ENCODE data around the gene COX14.
"Not testable (repeated sequence)": the region's sequence is repeated elsewhere in the genome, so short reads cannot be mapped to it uniquely, and the experiment has no call there.

COX14 gene

GRCh38 chr12:50074936-50075807 is 36.9 kb upstream of the COX14 start:
- Histone ChIP-seq H3K9ac (ENCODE audit: low read depth, low read length) (no peak overlapping the region), H3K9me3 (ENCODE audit: control insufficient read depth, insufficient read depth, low read length) (no peaks in the 10 kb centered on the region), H3K27ac (ENCODE audit: low read depth, low read length) (no peak overlapping the region), H3K27me3 (ENCODE audit: control insufficient read depth, insufficient read depth, low read length) (peaks cover 2% of the 10 kb centered on the region; the same call in 1 of the 2 replicates), H3K4me1 (ENCODE audit: control insufficient read depth, insufficient read depth, low read length) (no peaks in the 10 kb centered on the region), H3K36me3 (ENCODE audit: control insufficient read depth, insufficient read depth, low read length) (no peaks in the 10 kb centered on the region), H3K4me3 (ENCODE audit: low read depth, low read length) (no peak overlapping the region)

DNA sequence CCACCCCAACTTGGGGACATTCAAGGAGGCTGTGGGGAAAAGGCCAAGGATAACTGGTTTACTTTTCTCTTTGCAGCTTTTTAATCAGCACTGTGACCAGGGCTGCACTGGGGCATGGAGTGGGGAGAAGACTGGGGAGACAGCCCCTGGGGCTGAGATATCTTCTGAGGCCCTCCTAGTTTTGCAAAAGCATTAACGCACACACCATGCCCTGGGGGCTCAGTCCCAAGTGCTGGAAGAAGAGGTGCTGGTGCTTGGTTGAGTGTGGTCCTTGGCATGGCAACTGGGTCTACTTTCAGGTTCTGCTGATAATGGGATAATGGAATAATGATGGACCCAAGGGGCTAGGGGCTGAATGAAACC is 36.2 kb upstream of the COX14 start:
- Histone ChIP-seq H3K9me3 (ENCODE audit: control insufficient read depth, insufficient read depth, low read length) (no peaks in the 10 kb centered on the region), H3K27ac (ENCODE audit: low read depth, low read length) (no peak overlapping the region), H3K36me3 (ENCODE audit: control insufficient read depth, insufficient read depth, low read length) (no peaks in the 10 kb centered on the region), H3K4me3 (ENCODE audit: low read depth, low read length) (no peak overlapping the region), H3K27me3 (ENCODE audit: control insufficient read depth, insufficient read depth, low read length) (peaks cover 9% of the 10 kb centered on the region), H3K9ac (ENCODE audit: low read depth, low read length) (no peak overlapping the region), H3K4me1 (ENCODE audit: control insufficient read depth, insufficient read depth, low read length) (no peaks in the 10 kb centered on the region)

- Histone ChIP-seq H3K4me1 (ENCODE audit: control insufficient read depth, insufficient read depth, low read length) (no peaks in the 10 kb centered on the region), H3K27ac (ENCODE audit: low read depth, low read length) (no peak overlapping the region), H3K36me3 (ENCODE audit: control insufficient read depth, insufficient read depth, low read length) (no peaks in the 10 kb centered on the region), H3K9ac (ENCODE audit: low read depth, low read length) (no peak overlapping the region), H3K9me3 (ENCODE audit: control insufficient read depth, insufficient read depth, low read length) (no peaks in the 10 kb centered on the region), H3K4me3 (ENCODE audit: low read depth, low read length) (no peak overlapping the region), H3K27me3 (ENCODE audit: control insufficient read depth, insufficient read depth, low read length) (peaks cover 17% of the 10 kb centered on the region)
These were observed 34.9 kb upstream of the COX14 start for GRCh38 chr12:50077099-50077498.

DNA sequence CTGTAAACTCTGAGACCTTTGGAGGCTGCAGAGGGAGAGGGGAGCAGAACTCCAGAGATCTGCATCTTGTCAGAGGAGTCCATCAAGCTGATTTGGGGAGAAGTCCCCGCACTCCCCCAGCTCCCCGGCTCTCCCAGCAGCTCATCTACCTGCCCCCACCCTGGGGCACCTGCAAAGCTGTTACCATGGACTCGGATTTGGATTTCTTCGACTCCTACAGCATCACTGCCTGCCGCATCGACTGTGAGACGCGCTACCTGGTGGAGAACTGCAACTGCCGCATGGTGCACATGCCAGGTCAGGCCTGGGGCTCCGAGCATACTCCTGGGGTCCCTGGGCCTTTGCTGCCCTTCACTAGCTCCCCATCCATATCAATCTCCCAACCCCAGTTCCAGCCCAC is 33.8 kb upstream of the COX14 start:
- H3K4me1 ChIP-seq (ENCODE audit: control insufficient read depth, insufficient read depth, low read length), result no peaks in the 10 kb centered on the region
- H3K27me3 ChIP-seq (ENCODE audit: control insufficient read depth, insufficient read depth, low read length), result peaks cover 17% of the 10 kb centered on the region
- no peak overlapping the region for H3K4me3 ChIP-seq (ENCODE audit: low read depth, low read length)
- H3K27ac ChIP-seq (ENCODE audit: low read depth, low read length), result no peak overlapping the region
- no peaks in the 10 kb centered on the region for H3K36me3 ChIP-seq (ENCODE audit: control insufficient read depth, insufficient read depth, low read length)
- H3K9me3 ChIP-seq (ENCODE audit: control insufficient read depth, insufficient read depth, low read length), result no peaks in the 10 kb centered on the region
- H3K9ac ChIP-seq (ENCODE audit: low read depth, low read length), result no peak overlapping the region

GRCh38 chr12:50079771-50080170 is 32.3 kb upstream of the COX14 start:
- H3K4me1 ChIP-seq (ENCODE audit: control insufficient read depth, insufficient read depth, low read length), result no peaks in the 10 kb centered on the region
- no peaks in the 10 kb centered on the region for H3K36me3 ChIP-seq (ENCODE audit: control insufficient read depth, insufficient read depth, low read length)
- H3K9me3 ChIP-seq (ENCODE audit: control insufficient read depth, insufficient read depth, low read length), result no peaks in the 10 kb centered on the region
- no peak overlapping the region for H3K4me3 ChIP-seq (ENCODE audit: low read depth, low read length)
- H3K27me3 ChIP-seq (ENCODE audit: control insufficient read depth, insufficient read depth, low read length), result peaks cover 17% of the 10 kb centered on the region
- H3K27ac ChIP-seq (ENCODE audit: low read depth, low read length), result no peak overlapping the region
- no peak overlapping the region for H3K9ac ChIP-seq (ENCODE audit: low read depth, low read length)

GRCh38 chr12:50081096-50081808 is 30.8 kb upstream of the COX14 start:
- H3K9ac ChIP-seq (ENCODE audit: low read depth, low read length), result no peak overlapping the region
- peaks cover 17% of the 10 kb centered on the region for H3K27me3 ChIP-seq (ENCODE audit: control insufficient read depth, insufficient read depth, low read length)
- H3K4me3 ChIP-seq (ENCODE audit: low read depth, low read length), result no peak overlapping the region
- H3K4me1 ChIP-seq (ENCODE audit: control insufficient read depth, insufficient read depth, low read length), result no peaks in the 10 kb centered on the region
- no peak overlapping the region for H3K27ac ChIP-seq (ENCODE audit: low read depth, low read length)
- no peaks in the 10 kb centered on the region for H3K9me3 ChIP-seq (ENCODE audit: control insufficient read depth, insufficient read depth, low read length)
- 0 out of 2 replicates have a peak, but pooled peaks cover under 1% of the 10 kb centered on the region for H3K36me3 ChIP-seq (ENCODE audit: control insufficient read depth, insufficient read depth, low read length)

DNA sequence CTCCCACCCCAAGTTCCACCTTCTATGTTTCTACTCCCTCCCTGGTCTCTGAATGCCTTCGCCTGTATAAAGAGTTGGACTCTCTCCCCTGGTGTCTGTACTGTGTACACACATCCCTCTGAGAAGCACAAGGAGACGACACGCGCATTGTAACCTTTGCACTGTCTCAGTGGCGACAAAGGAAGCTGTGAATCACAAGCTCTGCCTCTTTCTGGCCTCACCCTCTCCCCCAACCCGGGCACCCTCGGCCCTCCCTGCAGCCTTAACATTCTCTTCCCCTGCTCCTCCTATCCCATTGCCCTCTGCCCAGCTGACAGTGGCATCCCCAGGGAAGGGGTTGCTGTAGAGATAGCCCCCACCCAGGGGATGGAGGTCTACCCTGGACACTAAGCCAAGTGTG is 29.4 kb upstream of the COX14 start:
- Histone ChIP-seq H3K9me3 (ENCODE audit: control insufficient read depth, insufficient read depth, low read length) (no peaks in the 10 kb centered on the region), H3K4me3 (ENCODE audit: low read depth, low read length) (no peak overlapping the region), H3K27ac (ENCODE audit: low read depth, low read length) (no peak overlapping the region), H3K9ac (ENCODE audit: low read depth, low read length) (no peak overlapping the region), H3K36me3 (ENCODE audit: control insufficient read depth, insufficient read depth, low read length) (peaks cover 14% of the 10 kb centered on the region), H3K4me1 (ENCODE audit: control insufficient read depth, insufficient read depth, low read length) (no peaks in the 10 kb centered on the region), H3K27me3 (ENCODE audit: control insufficient read depth, insufficient read depth, low read length) (peaks cover 17% of the 10 kb centered on the region)

GRCh38 chr12:50083301-50083700 is 28.7 kb upstream of the COX14 start:
- no peak overlapping the region for H3K9ac ChIP-seq (ENCODE audit: low read depth, low read length)
- H3K9me3 ChIP-seq (ENCODE audit: control insufficient read depth, insufficient read depth, low read length), result no peaks in the 10 kb centered on the region
- no peaks in the 10 kb centered on the region for H3K4me1 ChIP-seq (ENCODE audit: control insufficient read depth, insufficient read depth, low read length)
- H3K27ac ChIP-seq (ENCODE audit: low read depth, low read length), result no peak overlapping the region
- no peak overlapping the region for H3K4me3 ChIP-seq (ENCODE audit: low read depth, low read length)
- H3K27me3 ChIP-seq (ENCODE audit: control insufficient read depth, insufficient read depth, low read length), result peaks cover 17% of the 10 kb centered on the region
- H3K36me3 ChIP-seq (ENCODE audit: control insufficient read depth, insufficient read depth, low read length), result peaks cover 21% of the 10 kb centered on the region

GRCh38 chr12:50084409-50084774 is 27.6 kb upstream of the COX14 start:
- H3K27me3 ChIP-seq (ENCODE audit: control insufficient read depth, insufficient read depth, low read length), result peaks cover 17% of the 10 kb centered on the region
- H3K9ac ChIP-seq (ENCODE audit: low read depth, low read length), result peak overlapping the region; percentile 69
- peak overlapping the region; percentile 75 for H3K4me3 ChIP-seq (ENCODE audit: low read depth, low read length)
- H3K27ac ChIP-seq (ENCODE audit: low read depth, low read length), result peak overlapping the region; percentile 98
- H3K36me3 ChIP-seq (ENCODE audit: control insufficient read depth, insufficient read depth, low read length), result peaks cover 31% of the 10 kb centered on the region
- H3K4me1 ChIP-seq (ENCODE audit: control insufficient read depth, insufficient read depth, low read length); H3K9me3 ChIP-seq (ENCODE audit: control insufficient read depth, insufficient read depth, low read length): not testable (repeated sequence)

- Histone ChIP-seq H3K4me3 (ENCODE audit: low read depth, low read length) (peak within 1 kb of the TSS; percentile 75), H3K9me3 (ENCODE audit: control insufficient read depth, insufficient read depth, low read length) (no peaks in the 10 kb centered on the region), H3K27ac (ENCODE audit: low read depth, low read length) (peak within 1 kb of the TSS; percentile 98), H3K9ac (ENCODE audit: low read depth, low read length) (peak within 1 kb of the TSS; percentile 84), H3K36me3 (ENCODE audit: control insufficient read depth, insufficient read depth, low read length) (peaks cover 37% of the 10 kb centered on the region), H3K4me1 (ENCODE audit: control insufficient read depth, insufficient read depth, low read length) (no peaks in the 10 kb centered on the region), H3K27me3 (ENCODE audit: control insufficient read depth, insufficient read depth, low read length) (peaks cover 16% of the 10 kb centered on the region)
These were observed 27.0 kb upstream of the COX14 start, which contains the start of gene SMARCD1 for GRCh38 chr12:50084775-50085614. Gene SMARCD1 (plus strand): TSS chr12:50085342. CDS start chr12:50085370, 28 bp downstream.

All from HUES48 (cell line).